ENCODE measurements around the gene MTOR.

- TF ChIP-seq POLR2A (IDR thresholded peaks at IDR 0.05) (no peak), CTCF (IDR thresholded peaks at IDR 0.05) (no peak)
Measured at GRCh38 chr1:11198257-11198656, 64.1 kb downstream of the MTOR start.

All from thyroid gland (tissue), 4 donors.